UCSD-AML1 (cell line): ENCODE data around the gene NUP107.
"Not testable (repeated sequence)": the region's sequence is repeated elsewhere in the genome, so short reads cannot be mapped to it uniquely, and the experiment has no call there.

Experiments
- DNase-seq: peaks from one replicate; lab custom pipeline; 2025; ENCODE audit not compliant: unreplicated experiment; lab: John Stamatoyannopoulos, UW

The NUP107 gene

DNA sequence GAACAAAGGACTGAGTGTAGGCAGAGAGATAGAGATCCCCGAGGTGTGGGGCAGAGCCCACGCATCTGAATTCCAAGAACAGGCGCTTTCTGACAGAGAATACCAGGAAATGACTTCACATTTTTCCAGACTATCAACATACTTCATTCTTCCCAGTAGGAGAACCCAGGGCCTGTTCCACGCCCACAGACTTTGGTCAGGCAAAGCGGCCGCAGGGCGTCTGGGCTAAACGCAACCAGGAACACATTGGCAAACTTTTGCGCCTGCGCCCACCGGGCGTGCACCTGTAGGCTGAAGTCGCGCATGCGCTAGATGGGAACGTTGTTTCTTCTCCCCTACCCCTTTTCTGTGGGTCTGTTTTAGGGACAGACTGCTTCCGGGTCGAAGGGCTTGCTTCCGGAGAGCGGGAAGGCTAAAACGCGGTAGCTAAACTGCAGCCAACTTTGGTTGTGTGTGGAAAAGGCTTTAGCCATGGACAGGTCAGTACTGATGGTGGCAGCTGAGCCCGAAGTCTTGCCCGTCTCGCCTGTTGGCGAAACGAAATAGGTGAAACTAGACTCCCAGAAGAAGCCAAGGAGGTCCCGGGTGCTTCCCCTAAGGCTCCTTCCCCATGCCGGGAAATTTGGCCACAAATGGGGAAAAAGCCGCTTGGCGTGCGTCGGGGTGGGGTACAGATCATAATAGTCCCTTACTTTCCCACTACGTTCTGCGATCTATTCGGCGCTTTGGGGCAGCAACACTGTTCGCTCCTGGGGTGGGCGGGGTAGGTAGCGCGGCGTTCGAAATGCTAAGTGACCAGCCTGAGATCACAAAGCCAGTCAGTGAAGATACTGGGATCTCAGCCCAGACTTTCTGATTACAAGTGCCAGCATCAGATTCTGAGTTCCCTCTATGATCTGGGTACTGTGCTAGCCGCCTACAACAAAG, at the start of gene NUP107:
NUP107 (plus strand) TSS at position 384 of the 927 bp plus-strand sequence; CDS start at position 472, 88 bp downstream.
- DNase-seq, result peak; percentile 97

- not testable (repeated sequence) for DNase-seq
Measured at GRCh38 chr12:68637439-68637838, 49.3 kb upstream of the NUP107 start.

DNA sequence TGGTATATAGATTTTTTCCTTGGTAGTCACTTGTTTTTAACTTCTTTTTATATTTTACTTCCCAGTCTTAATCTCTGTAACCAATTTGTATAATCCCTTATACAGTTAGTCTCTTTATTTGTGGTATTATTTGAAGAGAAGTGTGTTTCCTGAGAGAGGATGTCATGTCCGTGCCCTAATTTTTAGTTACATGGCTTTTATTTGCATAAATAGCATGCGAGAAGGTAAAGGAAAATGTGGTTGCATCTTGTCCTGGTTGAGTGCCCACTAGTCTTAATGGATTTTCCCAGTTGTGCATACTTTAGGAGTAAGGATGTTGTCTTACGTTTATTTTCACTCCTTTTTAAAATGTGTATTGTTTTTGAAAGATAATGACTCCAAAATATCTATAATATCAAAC, 48.6 kb upstream of the NUP107 start:
- DNase-seq, result no peak

- no peak for DNase-seq
Measured at GRCh38 chr12:68638721-68639395, 47.9 kb upstream of the NUP107 start.

DNA sequence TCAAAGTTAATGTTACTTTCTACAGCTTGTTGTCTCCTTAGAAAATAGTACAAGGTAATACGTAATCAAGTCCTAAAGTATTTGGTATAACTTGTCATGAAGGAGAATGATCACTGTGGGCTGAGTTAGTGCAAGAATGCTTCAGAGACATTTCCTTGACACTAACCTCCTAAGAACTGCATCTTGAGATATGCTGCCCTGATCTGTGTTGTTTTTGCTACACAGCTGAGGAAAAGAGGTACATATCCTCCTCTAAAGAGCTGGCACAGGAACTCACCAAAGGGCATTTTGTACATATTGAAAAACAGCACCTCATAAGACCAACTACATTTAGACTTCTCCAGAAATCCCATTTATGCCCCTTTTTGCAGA, 47.4 kb upstream of the NUP107 start:
- DNase-seq, result no peak

- DNase-seq, result no peak
Measured at GRCh38 chr12:68641138-68641537, 45.6 kb upstream of the NUP107 start.

DNA sequence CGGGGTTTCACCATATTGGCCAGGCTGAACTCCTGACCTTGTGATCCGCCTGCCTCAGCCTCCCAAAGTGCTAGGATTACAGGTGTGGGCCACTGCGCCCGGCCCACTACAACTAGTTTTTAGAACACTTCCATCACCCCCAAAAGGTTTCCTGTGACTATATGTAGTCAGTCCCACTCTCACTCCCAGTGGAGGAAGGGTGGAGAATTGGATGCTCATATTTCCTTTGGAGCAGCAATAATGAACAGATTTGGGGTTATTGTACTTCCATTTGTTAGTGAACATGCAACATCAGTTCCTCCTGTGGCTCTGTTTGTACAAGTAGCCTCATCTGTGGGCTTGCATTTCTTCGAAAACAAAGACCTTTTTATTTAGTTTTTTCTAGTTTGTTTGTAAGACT, 40.3 kb upstream of the NUP107 start:
- DNase-seq, result no peak

GRCh38 chr12:68647507-68647906, 39.3 kb upstream of the NUP107 start:
- DNase-seq, result no peak

DNA sequence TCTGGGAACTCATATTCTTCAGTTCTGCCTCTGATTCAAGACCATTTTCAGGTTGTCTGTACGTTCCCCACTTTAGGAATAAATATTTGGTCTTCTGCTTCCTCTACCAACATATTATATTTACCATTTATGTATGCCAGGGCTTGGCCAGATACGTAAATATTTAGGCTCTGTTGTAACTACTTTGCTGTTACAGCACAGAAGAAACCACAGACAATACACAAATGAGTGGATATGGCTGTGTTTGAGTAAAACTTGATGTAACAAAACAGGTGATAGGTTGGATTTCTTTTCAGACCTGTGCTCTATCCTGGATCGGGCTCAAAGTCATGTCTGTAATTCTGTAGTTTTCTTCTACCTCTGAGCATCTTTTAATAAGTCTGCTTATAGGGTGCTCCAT, 38.6 kb upstream of the NUP107 start:
- no peak for DNase-seq

DNA sequence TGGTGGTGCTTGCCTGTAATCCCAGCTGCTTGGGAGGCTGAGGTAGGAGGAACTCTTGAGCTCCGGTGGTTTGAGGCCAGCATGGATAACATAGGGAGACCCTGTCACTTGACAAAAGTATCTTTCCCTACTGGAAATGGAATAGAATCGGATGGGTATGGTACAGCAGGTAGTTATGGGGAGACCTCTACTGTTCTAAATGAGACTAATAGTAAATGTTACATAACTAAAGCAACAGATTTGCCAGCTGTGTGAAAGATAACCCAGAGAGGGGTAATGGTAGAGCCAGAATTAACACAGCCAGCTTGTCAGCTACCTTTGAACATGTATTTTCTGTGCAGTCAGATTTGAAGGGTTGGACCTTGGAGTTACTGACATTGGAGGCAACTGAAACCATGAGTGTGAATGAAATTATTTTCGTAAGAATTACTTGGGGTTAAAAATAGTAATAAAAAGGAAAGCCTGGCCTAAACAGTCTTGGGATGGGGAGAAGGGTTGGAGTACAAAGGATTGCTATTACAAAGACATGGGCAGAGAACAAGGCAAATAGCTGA, 21.7 kb upstream of the NUP107 start:
- DNase-seq, result no peak

DNA sequence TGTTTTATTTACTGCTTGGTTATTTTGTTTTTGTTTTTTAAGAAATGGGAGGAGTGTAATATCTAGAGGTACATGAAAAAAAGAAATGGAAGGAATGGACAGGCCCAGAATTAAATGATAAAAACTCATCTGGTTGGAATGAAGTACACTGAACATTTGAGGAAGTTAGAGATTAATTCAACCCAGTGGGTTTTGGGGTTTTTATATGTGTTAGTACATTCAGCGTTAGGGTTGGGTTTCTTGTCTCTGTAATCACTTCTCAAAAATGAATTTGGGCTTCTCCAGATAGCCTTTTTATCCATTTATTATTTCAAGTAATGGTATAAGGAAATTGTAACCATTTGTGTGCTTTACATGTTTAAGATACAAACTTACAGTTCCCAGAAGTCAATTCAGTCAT, 19.5 kb upstream of the NUP107 start:
- DNase-seq, result no peak

DNA sequence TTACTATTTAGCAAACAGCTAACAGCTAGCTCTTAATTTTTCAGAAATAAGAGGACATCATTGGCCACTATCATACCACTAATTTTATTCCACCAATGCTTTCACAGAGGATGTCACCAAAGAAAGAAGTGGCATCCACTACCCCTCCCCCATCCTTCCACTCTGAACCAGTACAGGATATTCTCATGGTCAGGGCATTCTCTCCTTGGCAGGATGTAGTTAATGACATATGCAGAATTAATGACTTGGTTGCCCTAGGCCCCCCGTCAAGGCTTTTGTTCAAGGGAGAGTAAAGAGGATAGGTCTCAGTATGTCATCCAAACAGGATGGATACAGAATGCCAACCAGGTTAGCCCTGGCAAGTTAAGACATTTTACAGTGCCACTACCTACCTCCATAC, 18.9 kb upstream of the NUP107 start:
- peak; percentile 21 for DNase-seq

GRCh38 chr12:68671179-68671578, 15.6 kb upstream of the NUP107 start:
- DNase-seq, result no peak

- DNase-seq, result no peak
Measured at GRCh38 chr12:68673788-68674187, 13.0 kb upstream of the NUP107 start.

DNA sequence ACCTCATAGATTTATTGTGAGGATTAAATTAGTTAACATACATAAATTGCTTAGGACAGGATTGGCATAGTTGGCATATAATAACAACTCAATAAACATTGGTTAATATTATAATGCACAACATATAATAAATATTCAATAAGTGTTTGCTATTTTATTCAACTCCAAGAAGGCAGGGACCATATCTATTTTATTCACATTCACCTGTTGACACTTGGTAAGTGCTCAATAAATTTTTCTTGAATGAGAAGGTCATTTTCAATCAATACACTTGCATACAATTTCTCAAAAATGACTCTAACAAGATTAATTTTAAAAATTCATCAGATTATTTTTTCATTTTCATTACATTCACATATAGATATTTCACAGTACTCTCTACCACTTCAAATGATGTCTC, 12.4 kb upstream of the NUP107 start:
- no peak for DNase-seq

DNA sequence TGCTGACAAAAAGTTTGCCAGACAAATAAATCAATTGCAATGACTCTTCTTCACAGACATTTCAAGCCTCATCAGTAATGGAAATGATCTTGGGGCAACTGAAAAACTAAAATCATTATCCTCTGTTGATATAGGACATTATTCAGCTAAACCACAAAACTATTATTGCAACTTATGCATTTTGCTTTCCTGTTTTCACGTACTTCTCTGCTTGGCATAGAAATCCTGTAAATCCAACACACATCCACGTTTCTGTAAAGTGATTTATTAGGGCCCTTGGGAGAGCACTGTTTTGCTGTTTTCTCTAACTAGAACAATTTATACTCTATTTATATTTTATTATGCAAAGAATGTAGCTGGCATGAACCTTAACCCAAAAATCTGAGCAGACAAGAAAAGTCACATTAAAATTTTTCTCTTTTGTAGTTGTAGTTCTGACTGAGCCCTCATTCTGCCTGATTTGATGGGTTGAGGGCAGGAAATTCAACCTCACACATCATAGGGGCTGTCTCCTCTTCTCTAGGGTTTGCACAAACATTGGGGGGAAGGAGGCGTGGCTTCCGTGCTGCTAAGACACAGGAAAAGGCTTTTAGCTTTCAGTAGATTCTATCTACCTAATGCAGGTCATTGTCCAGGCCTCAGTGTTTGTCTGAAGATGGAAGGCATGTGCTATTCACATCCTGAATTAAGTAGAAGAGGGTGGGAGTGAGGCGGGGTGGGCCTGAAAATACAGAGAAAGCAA, 11.5 kb upstream of the NUP107 start:
- peak; percentile 47 for DNase-seq

DNA sequence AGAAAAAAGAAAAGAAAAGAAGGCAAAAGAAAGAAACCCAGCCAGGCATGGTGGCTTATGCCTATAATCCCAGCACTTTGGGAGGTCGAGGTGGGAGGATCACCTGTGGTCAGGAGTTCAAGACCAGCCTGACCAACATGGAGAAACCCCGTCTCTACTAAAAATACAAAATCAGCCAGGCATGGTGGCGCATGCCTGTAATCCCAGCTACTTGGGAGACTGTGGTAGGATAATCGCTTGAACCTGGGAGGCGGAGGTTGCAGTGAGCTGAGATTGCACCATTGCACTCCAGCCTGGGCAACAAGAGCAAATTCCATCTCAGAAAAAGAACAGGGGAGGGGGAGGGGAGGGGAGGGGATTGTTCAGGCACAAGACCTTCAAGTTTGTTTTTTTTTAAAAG, 9.9 kb upstream of the NUP107 start:
- DNase-seq, result not testable (repeated sequence)

- DNase-seq, result no peak
Measured at GRCh38 chr12:68686262-68686594, 550 bp upstream of the NUP107 start.

- no peak for DNase-seq
Measured at GRCh38 chr12:68695454-68695853, 8.7 kb downstream of the NUP107 start.

DNA sequence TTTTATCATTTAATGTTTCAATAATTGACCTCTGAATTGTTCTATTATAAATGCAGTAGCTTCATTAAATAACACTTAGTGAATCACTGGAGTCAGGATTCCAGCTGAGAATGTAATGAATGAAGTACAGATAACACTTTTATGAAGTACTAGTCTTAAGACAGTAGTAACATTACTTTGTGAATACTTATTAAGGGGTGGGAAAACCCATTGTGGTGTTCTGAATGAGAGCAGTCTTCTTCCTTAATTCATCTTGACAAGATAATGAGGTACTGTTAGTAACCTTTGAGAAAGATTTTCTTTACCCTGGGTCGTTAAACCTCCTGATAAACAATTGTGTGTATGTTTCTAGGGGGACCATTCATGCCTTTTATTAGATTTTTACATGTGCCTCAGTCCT, 12.7 kb downstream of the NUP107 start:
- no peak for DNase-seq

GRCh38 chr12:68727776-68728175, 41.0 kb downstream of the NUP107 start:
- DNase-seq, result no peak
